Activated CD8-positive, alpha-beta T cell treated with anti-CD3 and anti-CD28 coated beads for 36 hours (primary cell): ENCODE data around the gene SMARCD3. TPM values are rescaled to one million over a fixed set of nuclear protein-coding genes. Genes with fewer than 3 reads are reported as not detected.

Experiments
- ATAC-seq: fragments of 200-7000 bp; cut with Tn5 transposase; one replicate; pipeline ENCODE4 v1.10.0; 2021; ENCODE audit warnings: mild to moderate bottlenecking, moderate library complexity
- CTCF ChIA-PET: fragments of 350-600 bp; sonication (Branson Sonifier 250); formaldehyde crosslinking; loops from one replicate; lab custom pipeline; 2021; ENCODE audit warnings: antibody characterized with exemption; lab: Charles Lee
- POLR2A ChIA-PET: fragments of 350-600 bp; sonication (Branson Sonifier 250); formaldehyde crosslinking; loops from one replicate; lab custom pipeline; 2021; ENCODE audit warnings: antibody characterized with exemption; lab: Charles Lee
- DNase-seq: peaks from one replicate; pipeline ENCODE4 v3.0.0-alpha.2; 2020
- H3K27ac Mint-ChIP-seq: one replicate; pipeline ENCODE4 v1.8.0; 2021; ENCODE audit warnings: mild to moderate bottlenecking, mixed read lengths
- H3K27me3 Mint-ChIP-seq: one replicate; pipeline ENCODE4 v1.8.0; 2021; ENCODE audit warnings: mixed read lengths
- H3K36me3 Mint-ChIP-seq: one replicate; pipeline ENCODE4 v1.8.0; 2021; ENCODE audit warnings: low read depth, mixed read lengths
- H3K4me1 Mint-ChIP-seq: one replicate; pipeline ENCODE4 v1.8.0; 2021; ENCODE audit warnings: low read depth, mixed read lengths
- H3K4me3 Mint-ChIP-seq: one replicate; pipeline ENCODE4 v1.8.0; 2021; ENCODE audit warnings: mild to moderate bottlenecking, moderate library complexity, mixed read lengths
- H3K9me3 Mint-ChIP-seq: one replicate; pipeline ENCODE4 v1.8.0; 2021; ENCODE audit warnings: mixed read lengths
- intact Hi-C: fragments of 100-400 bp; cut with micrococcal nuclease; formaldehyde crosslinking; loops from one replicate; pipeline ENCODE4 v1.10.0; 2022
- total RNA-seq, 2 experiments: library from RNA; stranded (reverse); gene quantifications; one replicate each; pipeline ENCODE4 v1.2.3, GENCODE V29; 2021
- TF ChIP-seq, protein P1 (sequence below): fragments of 200-600 bp; IDR thresholded peaks from one replicate; pipeline ENCODE4 v1.8.0; 2022; ENCODE audit warnings: antibody characterized with exemption, mild to moderate bottlenecking

Gene SMARCD3
- total RNA-seq, 2 experiments from 2014 or later = 8.2 to 8.9 TPM

GRCh38 chr7:151231080-151231479, 17.4 kb downstream of the SMARCD3 start:
- CTCF ChIA-PET = interaction anchor here (6.4 kb wide), 1 partner anchor 12 kb away, joined by 68 read pairs; no protein-coding TSS in a partner anchor
- intact Hi-C loops = no loop called here
- no peak overlapping the region for H3K27ac Mint-ChIP-seq
- DNase-seq (no peak), ATAC-seq (no peak)
- peak overlapping the region; percentile 23 for H3K4me3 Mint-ChIP-seq
- peaks cover 37% of the 10 kb centered on the region for H3K36me3 Mint-ChIP-seq
- H3K27me3 Mint-ChIP-seq = no peaks in the 10 kb centered on the region
- H3K4me1 Mint-ChIP-seq = peaks cover 41% of the 10 kb centered on the region
- POLR2A ChIA-PET = no interaction called here
- no peaks in the 10 kb centered on the region for H3K9me3 Mint-ChIP-seq
- TF ChIP-seq, protein P1, sequence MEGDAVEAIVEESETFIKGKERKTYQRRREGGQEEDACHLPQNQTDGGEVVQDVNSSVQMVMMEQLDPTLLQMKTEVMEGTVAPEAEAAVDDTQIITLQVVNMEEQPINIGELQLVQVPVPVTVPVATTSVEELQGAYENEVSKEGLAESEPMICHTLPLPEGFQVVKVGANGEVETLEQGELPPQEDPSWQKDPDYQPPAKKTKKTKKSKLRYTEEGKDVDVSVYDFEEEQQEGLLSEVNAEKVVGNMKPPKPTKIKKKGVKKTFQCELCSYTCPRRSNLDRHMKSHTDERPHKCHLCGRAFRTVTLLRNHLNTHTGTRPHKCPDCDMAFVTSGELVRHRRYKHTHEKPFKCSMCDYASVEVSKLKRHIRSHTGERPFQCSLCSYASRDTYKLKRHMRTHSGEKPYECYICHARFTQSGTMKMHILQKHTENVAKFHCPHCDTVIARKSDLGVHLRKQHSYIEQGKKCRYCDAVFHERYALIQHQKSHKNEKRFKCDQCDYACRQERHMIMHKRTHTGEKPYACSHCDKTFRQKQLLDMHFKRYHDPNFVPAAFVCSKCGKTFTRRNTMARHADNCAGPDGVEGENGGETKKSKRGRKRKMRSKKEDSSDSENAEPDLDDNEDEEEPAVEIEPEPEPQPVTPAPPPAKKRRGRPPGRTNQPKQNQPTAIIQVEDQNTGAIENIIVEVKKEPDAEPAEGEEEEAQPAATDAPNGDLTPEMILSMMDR = no peak

GRCh38 chr7:151229249-151229648, 19.2 kb downstream of the SMARCD3 start:
- POLR2A ChIA-PET = no interaction called here

DNA sequence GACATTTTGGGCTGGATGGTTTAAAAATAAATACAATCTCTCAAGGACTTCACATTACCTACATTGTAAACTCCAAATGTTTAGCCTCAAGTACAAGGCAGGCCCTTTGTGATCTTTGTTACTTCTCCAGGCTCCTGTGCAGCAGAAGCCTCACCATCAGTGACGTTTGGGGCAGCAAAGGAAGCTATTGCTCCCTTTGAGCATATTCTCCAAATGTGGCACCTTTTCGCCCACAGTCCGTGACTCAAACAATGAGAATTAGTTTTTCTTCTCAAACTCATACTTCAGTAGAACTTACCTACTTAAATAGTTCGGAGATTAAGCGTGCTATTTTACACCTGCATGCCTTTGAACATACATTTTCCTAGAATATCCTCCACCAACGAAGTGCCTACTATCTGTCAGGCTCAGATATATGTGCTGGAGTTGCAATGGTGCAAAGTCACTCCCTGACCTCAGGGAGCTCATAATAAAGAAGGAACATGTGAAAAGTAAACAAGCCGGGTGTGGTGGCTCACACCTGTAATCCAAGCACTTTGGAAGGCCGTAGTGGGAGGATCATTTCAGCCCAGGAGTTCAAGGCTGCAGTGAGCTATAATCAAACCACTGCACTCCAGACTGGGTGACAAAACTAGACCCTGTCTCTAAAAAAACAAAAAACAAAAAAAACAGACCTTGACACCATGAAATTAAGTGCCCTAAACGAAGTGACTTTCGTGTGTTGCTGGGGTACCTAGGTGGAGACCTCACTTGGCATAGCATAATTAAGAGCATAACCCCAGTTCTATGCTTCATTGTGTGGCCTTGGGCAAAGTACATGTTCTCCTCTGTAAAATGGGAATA, 20.2 kb downstream of the SMARCD3 start:
- intact Hi-C loops = no loop called here
- H3K27me3 Mint-ChIP-seq = no peaks in the 10 kb centered on the region
- CTCF ChIA-PET = interaction anchor here (0.9 to 5.0 kb wide), 7 partner anchors 9 to 118 kb away, joined by 3 to 44 read pairs (median 3); no protein-coding TSS in a partner anchor
- peaks cover 36% of the 10 kb centered on the region for H3K4me1 Mint-ChIP-seq
- no peaks in the 10 kb centered on the region for H3K9me3 Mint-ChIP-seq
- no peak for ATAC-seq
- H3K36me3 Mint-ChIP-seq = peaks cover 37% of the 10 kb centered on the region
- H3K4me3 Mint-ChIP-seq = peak overlapping the region; percentile 99
- TF ChIP-seq, protein P1 = no peak
- no peak for DNase-seq
- peak overlapping the region; percentile 96 for H3K27ac Mint-ChIP-seq
- POLR2A ChIA-PET = interaction anchor here (0.6 to 2.7 kb wide), 7 partner anchors 8 to 61 kb away, joined by 3 to 9 read pairs (median 4); partner anchors contain the start of gene GBX1

More at GRCh38 chr7:151229249-151229648, 19.2 kb downstream of the SMARCD3 start:
- intact Hi-C loops = no loop called here
- ATAC-seq (no peak), DNase-seq (no peak)
- TF ChIP-seq, protein P1 = no peak
- peaks cover 41% of the 10 kb centered on the region for H3K4me1 Mint-ChIP-seq
- no peaks in the 10 kb centered on the region for H3K9me3 Mint-ChIP-seq
- H3K27me3 Mint-ChIP-seq = no peaks in the 10 kb centered on the region
- H3K27ac Mint-ChIP-seq = no peak overlapping the region
- H3K36me3 Mint-ChIP-seq = peaks cover 37% of the 10 kb centered on the region
- no peak overlapping the region for H3K4me3 Mint-ChIP-seq
- CTCF ChIA-PET = interaction anchor here (5.0 kb wide), 1 partner anchor 15 kb away, joined by 44 read pairs; no protein-coding TSS in a partner anchor

DNA sequence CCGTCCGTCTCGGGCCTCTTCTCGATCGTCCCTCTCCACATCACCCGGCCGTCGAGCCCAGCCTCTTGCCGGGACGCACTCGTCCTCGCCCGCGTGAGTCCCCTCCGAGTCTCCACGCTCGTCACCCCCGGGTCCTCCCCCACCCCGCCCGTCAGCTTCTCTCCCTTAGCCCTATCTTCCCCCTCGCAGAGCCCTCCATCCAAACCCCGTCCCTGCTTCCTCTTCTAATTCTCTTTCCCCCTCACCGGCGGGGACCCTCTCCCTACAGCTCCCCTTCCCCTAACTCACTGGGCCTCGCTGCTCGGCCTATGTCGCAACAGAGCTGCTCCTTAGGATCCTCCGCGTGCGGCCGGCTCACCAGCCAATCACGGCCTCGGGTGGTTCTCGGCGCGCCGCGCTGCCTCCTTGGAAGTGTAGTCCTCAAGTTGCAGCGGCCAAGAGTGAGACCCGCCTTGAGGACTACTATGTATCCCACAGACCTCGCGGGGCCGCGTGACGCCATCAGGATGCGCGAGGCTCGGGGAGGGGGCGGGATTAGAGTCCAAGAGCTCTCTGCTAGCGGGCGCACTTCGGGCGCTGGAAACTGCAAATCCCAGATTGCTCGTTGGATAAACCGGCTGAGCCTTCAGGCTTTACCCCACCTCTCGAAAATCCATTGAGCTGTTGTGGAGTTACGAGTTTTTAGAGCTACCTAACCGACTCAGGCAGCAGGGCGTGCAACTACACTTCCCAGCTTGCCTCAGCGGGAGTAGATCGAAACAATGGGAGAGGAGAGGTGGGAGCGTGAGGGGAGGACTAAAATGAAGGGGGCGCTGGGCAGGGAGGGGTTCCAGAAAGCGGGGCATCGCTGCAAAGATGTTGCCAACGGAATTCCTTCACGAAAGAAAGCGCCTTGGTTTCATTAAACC, 21.4 kb downstream of the SMARCD3 start, which contains the start of gene ABCF2:
Gene ABCF2 (minus strand): TSS at position 331 of the 908 bp plus-strand sequence. CDS start 747 bp downstream, outside the sequence.
- peaks cover 39% of the 10 kb centered on the region for H3K36me3 Mint-ChIP-seq
- TF ChIP-seq, protein P1 = no peak
- H3K9me3 Mint-ChIP-seq = no peaks in the 10 kb centered on the region
- H3K27ac Mint-ChIP-seq = peak within 1 kb of the TSS; percentile 96
- ATAC-seq (peak; percentile 99), DNase-seq (peak; percentile 100)
- intact Hi-C loops = no loop called here
- no peaks in the 10 kb centered on the region for H3K27me3 Mint-ChIP-seq
- ChIA-PET CTCF (interaction anchor here (0.9 to 5.0 kb wide), 15 partner anchors 8 to 124 kb away, joined by 3 to 44 read pairs (median 4); no protein-coding TSS in a partner anchor), POLR2A (interaction anchor here (0.6 to 2.7 kb wide), 12 partner anchors 7 to 208 kb away, joined by 3 to 22 read pairs (median 4); partner anchors contain the start of genes GBX1 and H2BK1)
- peaks cover 34% of the 10 kb centered on the region for H3K4me1 Mint-ChIP-seq
- H3K4me3 Mint-ChIP-seq = peak within 1 kb of the TSS; percentile 99
